Mucosa of rectum (tissue), 2 donors: ENCODE measurements around the gene SH2D3C.

Experiments used
- H3K27ac ChIP-seq, 2 donors: one replicate each; pipeline ENCODE4 v1.7.0; 2013; ENCODE audit warnings: inconsistent platforms in 2 of 2, low read depth in 2 of 2, low read length in 2 of 2
- H3K27me3 ChIP-seq, 2 donors: one replicate each; pipeline ENCODE4 v1.7.0; 2013; ENCODE audit warnings: low read length in 2 of 2; ENCODE audit not compliant: control insufficient read depth in 2 of 2, insufficient read depth in 2 of 2
- H3K36me3 ChIP-seq, 2 donors: one replicate each; pipeline ENCODE4 v1.7.0; 2013; ENCODE audit warnings: low read length in 2 of 2; ENCODE audit not compliant: control insufficient read depth in 2 of 2, insufficient read depth in 2 of 2
- H3K4me1 ChIP-seq, 2 donors: one replicate each; pipeline ENCODE4 v1.7.0; 2013; ENCODE audit warnings: low read length in 2 of 2, mild to moderate bottlenecking in 1 of 2; ENCODE audit not compliant: control insufficient read depth in 2 of 2, insufficient read depth in 2 of 2
- H3K4me3 ChIP-seq, 2 donors: one replicate each; pipeline ENCODE4 v1.7.0; 2013; ENCODE audit warnings: low read length in 2 of 2
- H3K9ac ChIP-seq, 2 donors: one replicate each; pipeline ENCODE4 v1.7.0; 2013; ENCODE audit warnings: low read length in 2 of 2, low read depth in 1 of 2, mild to moderate bottlenecking in 1 of 2
- H3K9me3 ChIP-seq, 2 donors: one replicate each; pipeline ENCODE4 v1.7.0; 2013; ENCODE audit warnings: low read length in 2 of 2; ENCODE audit not compliant: control insufficient read depth in 2 of 2
- donor health status: healthy.
- donor health status: Normal muscosa, but diverticular disease.

Gene SH2D3C

GRCh38 chr9:127712867-127713266, 65.6 kb downstream of the SH2D3C start:
- Histone ChIP-seq H3K4me1 (peaks cover 6 to 10% of the 10 kb centered on the region in 2 donors), H3K27me3 (no peaks in the 10 kb centered on the region), H3K9ac (no peak overlapping the region), H3K36me3 (no peaks in the 10 kb centered on the region), H3K9me3 (no peaks in the 10 kb centered on the region), H3K4me3 (no peak overlapping the region), H3K27ac (no peak overlapping the region)

- Histone ChIP-seq H3K27me3 (no peaks in the 10 kb centered on the region), H3K9ac (no peak overlapping the region), H3K9me3 (no peaks in the 10 kb centered on the region), H3K4me3 (no peak overlapping the region), H3K4me1 (peaks cover 6 to 12% of the 10 kb centered on the region in 2 donors), H3K36me3 (no peaks in the 10 kb centered on the region), H3K27ac (no peak overlapping the region)
These were observed 66.1 kb downstream of the SH2D3C start for GRCh38 chr9:127712371-127712770.

- Histone ChIP-seq H3K27me3 (no peaks in the 10 kb centered on the region), H3K4me1 (peaks cover 6 to 16% of the 10 kb centered on the region in 2 donors), H3K36me3 (no peaks in the 10 kb centered on the region), H3K9ac (no peak overlapping the region), H3K27ac (no peak overlapping the region), H3K9me3 (no peaks in the 10 kb centered on the region), H3K4me3 (no peak overlapping the region)
These were observed 66.6 kb downstream of the SH2D3C start for GRCh38 chr9:127711831-127712274.

DNA sequence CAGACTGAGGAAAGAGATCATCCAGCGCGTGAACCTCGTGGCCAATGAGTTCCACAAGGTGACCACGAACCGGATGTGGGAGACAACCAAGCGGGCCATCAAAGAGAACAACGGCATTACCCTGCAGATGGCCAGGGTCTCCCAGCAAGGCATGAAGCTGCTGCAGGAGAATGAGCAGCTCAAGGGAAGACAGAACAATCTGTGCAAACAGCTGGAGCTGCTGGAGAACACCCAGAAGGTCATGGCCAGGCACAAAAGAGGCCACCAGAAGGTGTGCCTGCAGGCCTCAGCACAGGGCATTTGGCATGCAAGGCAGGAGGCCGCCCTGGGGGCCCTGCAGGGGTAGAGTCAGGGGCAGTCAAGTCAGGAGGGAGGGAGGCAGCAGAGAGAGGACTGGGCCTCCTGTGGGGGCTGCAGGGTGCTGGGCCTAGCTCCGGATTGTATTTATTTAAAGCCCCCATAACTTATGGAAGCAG, 67.2 kb downstream of the SH2D3C start:
- Histone ChIP-seq H3K27ac (no peak overlapping the region), H3K9ac (no peak overlapping the region), H3K9me3 (no peaks in the 10 kb centered on the region), H3K27me3 (no peaks in the 10 kb centered on the region), H3K36me3 (no peaks in the 10 kb centered on the region), H3K4me1 (peaks cover 4 to 14% of the 10 kb centered on the region in 2 donors), H3K4me3 (no peak overlapping the region)

GRCh38 chr9:127710204-127710783, 68.2 kb downstream of the SH2D3C start:
- H3K27me3 ChIP-seq: no peaks in the 10 kb centered on the region
- no peaks in the 10 kb centered on the region for H3K36me3 ChIP-seq

GRCh38 chr9:127708952-127709587, 69.4 kb downstream of the SH2D3C start:
- no peaks in the 10 kb centered on the region for H3K36me3 ChIP-seq
- H3K9ac ChIP-seq: no peak overlapping the region
- H3K27me3 ChIP-seq: no peaks in the 10 kb centered on the region
- H3K4me3 ChIP-seq: no peak overlapping the region
- peaks cover 0 to 7% of the 10 kb centered on the region in 2 donors for H3K4me1 ChIP-seq
- H3K9me3 ChIP-seq: no peaks in the 10 kb centered on the region
- H3K27ac ChIP-seq: no peak overlapping the region

More at GRCh38 chr9:127710204-127710783, 68.2 kb downstream of the SH2D3C start:
- H3K9me3 ChIP-seq: no peaks in the 10 kb centered on the region
- no peak overlapping the region for H3K4me3 ChIP-seq
- H3K27ac ChIP-seq: no peak overlapping the region
- H3K9ac ChIP-seq: no peak overlapping the region
- peaks cover 0 to 10% of the 10 kb centered on the region in 2 donors for H3K4me1 ChIP-seq

- H3K27ac ChIP-seq: no peak overlapping the region
- H3K27me3 ChIP-seq: no peaks in the 10 kb centered on the region
- no peak overlapping the region for H3K4me3 ChIP-seq
- no peaks in the 10 kb centered on the region for H3K9me3 ChIP-seq
- no peaks in the 10 kb centered on the region for H3K36me3 ChIP-seq
- H3K9ac ChIP-seq: no peak overlapping the region
- peaks cover 0 to 7% of the 10 kb centered on the region in 2 donors for H3K4me1 ChIP-seq
These were observed 70.7 kb downstream of the SH2D3C start for GRCh38 chr9:127707766-127708165.

DNA sequence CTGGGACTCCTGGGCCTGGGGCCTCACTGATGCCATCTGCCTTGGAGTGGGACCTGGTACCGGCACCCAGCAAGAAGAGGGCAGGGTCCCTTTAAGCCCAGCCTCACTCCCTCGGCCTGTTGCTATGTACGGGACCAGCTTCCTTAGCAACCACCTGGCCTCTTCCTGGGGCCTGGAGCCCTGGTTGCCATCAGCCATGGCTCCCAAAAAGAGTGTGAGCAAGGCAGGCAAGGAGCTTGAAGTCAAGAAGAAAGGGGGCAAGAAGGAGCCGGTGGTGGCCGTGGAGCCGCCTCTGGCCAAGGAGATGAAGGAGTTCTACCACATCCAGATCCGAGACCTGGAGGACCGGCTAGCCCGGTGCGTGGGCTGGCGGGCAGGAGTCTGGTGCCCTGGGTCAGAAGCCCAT, 71.6 kb downstream of the SH2D3C start, which contains the start of gene CFAP157:
TSS of gene CFAP157 (plus strand) at position 153 of the 406 bp plus-strand sequence. CDS start at position 197, 44 bp downstream.
- H3K36me3 ChIP-seq: no peaks in the 10 kb centered on the region
- H3K9ac ChIP-seq: no peak within 1 kb of the TSS
- H3K27me3 ChIP-seq: no peaks in the 10 kb centered on the region
- H3K4me1 ChIP-seq: peaks cover 0 to 7% of the 10 kb centered on the region in 2 donors
- H3K9me3 ChIP-seq: no peaks in the 10 kb centered on the region
- no peak within 1 kb of the TSS for H3K4me3 ChIP-seq
- H3K27ac ChIP-seq: no peak within 1 kb of the TSS

- Histone ChIP-seq H3K9me3 (no peaks in the 10 kb centered on the region), H3K36me3 (no peaks in the 10 kb centered on the region), H3K4me1 (peaks cover 0 to 7% of the 10 kb centered on the region in 2 donors), H3K9ac (no peak overlapping the region), H3K27me3 (no peaks in the 10 kb centered on the region), H3K27ac (no peak overlapping the region), H3K4me3 (no peak overlapping the region)
These were observed 72.7 kb downstream of the SH2D3C start for GRCh38 chr9:127705577-127706379.
